ENCODE results near the gene LCN2.
"Not testable (repeated sequence)": the region's sequence is repeated elsewhere in the genome, so short reads cannot be mapped to it uniquely, and the experiment has no call there.

LCN2 gene

DNA sequence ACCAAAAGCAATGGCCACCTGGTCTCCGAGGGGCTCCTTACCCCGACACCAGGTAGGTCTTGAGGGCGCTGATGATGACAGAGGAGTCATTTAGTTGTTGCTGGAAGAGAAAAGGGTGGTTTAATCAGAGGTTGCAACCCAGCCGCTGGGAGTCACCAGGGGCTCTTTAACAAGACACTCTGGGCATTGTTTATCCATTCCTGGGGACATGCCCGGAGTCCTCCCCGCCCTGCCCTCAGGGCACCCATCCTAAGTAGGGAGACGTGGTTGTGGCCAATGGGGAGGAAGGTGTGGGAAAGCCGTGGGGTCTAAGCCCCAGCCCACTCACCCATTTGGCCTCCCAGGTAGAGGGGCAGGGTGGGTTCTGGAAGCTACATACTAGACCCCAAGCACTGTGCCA lies 24.8 kb upstream of the LCN2 start:
- intact Hi-C loops (cut with DNase I) = no loop called here
- DNase-seq = no peak

DNA sequence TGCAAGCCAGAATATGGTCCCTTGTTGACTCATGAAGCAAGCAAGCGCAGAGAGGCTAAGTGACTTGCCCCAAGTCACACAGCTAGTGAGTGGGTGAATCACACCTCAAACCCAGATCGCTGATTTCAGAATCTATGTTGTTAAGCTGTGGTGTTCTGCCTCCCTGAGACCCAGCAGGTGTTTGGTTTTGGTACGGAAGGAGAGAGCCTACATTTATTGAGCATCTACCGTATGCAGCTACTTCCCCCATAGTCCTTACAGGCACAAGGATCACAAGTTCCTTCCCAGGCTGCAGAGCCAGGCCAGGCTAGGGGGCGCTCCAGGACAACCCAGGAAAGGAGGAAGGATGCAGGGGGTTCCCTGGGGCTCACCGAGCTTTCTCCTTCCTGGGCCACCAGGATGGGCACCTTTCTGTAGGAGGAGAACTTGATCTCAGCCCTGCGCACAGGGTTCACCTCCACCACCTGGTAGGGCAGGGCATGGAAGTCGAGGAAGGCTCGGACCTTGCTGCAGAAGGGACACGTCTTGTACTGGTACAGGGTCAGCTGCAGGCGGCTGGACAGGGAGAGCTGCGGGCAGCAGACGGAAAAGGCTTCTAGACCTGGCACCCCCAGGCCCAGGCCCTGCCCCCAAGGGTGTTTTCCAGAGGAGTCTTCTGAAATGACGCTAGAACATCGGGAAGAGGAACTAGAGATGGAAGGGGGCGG lies 24.2 kb upstream of the LCN2 start:
- DNase-seq = peak; percentile 51 to 84 (median 72)
- intact Hi-C loops (cut with DNase I) = no loop called here

DNA sequence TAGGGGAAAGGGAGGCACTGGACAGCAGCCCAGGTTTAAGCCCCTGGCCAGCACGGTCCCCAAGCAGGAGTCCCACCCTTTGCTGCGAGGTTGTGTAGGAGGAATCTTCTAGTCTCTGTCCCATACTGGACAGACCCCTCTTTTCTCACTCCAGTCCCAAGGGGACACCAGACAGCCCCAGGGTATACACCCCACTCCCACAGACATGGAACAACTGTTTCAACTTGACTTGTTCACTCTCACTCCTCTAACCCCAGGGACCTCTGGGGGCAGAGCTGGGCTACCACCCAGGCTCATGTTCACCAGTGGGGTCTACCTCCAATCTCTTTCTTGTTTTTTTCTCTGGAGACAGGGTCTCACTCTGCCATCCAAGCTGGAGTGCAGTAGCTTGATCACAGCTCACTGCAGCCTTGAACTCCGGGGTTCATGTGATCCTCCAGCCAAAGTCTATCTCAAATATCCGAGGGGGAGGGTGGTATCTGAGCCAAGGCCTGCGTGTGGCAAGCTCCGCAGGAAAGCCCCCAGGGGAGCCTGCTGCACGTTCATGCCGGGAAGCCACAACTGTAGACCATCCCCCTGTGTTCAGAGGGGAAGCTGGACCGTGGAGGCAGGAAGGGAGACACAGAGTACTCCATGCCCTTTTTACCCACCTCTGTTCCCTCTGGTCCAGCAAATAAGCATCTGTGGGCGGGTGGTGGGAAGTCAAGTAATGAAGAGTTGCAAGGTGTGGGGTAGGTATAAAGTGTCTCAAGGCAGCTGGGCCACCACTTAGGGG lies 23.5 kb upstream of the LCN2 start:
- intact Hi-C loops (cut with DNase I) = no loop called here
- DNase-seq = no peak

DNA sequence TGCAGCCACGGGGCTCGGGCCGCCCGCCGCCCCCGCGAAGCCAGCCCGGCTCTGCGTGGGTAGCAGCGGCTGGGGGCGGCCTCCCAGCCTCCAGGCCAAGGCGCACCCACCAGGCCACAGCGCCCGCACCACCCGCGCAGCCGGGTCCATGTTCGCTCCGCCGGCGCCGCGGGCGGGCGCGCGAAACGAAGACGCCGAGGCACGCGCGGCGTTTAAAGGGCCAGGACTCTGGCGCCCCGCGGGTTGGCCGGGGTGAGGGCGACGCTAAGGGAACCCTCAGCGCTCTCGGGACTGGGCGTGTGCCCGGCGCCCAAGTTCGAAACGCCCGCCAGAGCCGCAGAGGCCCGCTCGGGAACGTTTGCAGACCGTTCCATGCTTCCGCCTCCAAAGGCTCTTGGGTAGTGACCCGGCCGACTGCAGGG lies 21.7 kb upstream of the LCN2 start, which contains the start of gene PTGES2:
PTGES2 (minus strand) TSS at position 162 of the 422 bp plus-strand sequence; CDS start at position 150, 12 bp downstream.
- peak; percentile 63 to 94 (median 88) for DNase-seq
- intact Hi-C loops (cut with DNase I) = no loop called here

DNA sequence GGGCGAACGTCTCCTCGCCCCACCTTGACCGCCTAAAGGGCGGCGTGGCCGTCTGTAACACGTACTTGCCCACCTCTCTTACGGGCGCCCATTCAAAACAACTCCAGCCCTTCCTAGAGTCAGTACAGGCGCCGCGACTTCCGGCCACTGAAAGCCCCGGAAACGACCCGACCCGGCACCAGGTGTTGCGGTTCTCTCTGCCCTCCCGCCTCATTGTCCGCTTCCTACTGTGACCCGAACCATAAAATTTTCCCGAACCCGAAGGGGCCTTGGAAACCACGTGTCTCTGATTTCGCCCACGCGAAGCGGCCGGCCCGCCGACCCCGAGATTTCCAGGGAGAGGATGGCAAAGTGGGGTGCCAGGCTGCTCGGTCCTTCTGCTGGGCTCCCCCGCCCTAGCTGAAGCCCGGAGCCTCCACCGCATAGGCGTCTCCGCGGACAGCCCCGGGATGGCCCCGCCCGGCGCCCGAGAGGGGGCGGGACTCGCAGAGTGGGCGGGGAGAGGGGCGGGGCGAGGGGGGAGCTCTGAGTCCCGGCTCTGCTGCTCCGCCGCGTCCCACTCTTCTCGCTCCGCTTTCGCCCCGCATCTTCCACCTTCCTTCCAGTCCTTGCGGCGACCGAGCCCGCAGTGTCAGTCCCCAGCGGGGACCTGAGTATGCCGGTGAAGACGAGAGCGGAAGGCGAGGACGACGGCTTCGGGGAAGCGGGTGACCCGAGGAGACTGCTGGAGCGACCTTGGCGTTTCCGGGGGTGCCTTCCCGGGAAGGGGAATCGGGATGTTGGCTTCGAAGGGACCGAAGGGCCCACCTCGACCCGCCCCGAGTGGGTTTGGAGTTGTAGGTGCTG lies 21.0 kb upstream of the LCN2 start:
- intact Hi-C loops (cut with DNase I) = no loop called here
- peak; percentile 67 to 94 (median 87) for DNase-seq

DNA sequence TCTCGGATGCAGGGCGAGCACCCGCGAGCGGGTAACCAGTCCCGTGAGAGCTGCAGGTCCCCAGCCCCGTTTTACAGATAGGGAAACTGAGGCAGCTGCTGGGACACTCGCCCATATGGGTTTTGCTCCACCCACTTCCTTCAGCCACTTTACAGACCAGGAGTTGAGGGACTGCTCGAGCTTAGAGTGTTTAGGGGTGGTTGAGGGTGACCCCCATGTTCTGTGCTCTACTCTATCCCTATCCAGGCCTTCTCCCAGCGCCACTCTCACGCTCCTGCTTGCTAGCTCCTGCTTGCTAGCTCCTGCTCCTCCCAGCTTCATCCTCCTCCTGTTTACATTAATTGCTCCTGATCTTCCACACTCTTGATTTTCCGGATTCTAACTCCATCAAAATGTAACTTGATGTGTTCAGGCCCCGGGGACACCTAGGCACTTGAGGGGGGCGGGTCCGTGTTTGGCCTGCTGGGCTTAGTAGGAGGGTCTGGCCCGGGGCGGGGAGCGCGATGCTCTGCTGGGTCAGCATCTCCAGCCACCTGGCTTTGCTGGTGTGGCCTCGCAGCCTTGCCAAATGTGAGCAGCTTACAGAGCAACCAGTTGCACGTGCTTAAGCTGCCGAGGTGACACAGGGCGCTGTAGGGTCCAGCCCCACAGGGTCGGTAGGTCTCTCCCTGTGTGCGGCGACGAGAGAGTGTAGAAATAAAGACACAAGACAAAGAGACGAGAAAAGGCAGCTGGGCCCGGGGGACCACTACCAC lies 20.2 kb upstream of the LCN2 start:
- peak in 3 of 42 donors; percentile 25 to 33 (median 30) for DNase-seq
- intact Hi-C loops (cut with DNase I) = no loop called here

DNA sequence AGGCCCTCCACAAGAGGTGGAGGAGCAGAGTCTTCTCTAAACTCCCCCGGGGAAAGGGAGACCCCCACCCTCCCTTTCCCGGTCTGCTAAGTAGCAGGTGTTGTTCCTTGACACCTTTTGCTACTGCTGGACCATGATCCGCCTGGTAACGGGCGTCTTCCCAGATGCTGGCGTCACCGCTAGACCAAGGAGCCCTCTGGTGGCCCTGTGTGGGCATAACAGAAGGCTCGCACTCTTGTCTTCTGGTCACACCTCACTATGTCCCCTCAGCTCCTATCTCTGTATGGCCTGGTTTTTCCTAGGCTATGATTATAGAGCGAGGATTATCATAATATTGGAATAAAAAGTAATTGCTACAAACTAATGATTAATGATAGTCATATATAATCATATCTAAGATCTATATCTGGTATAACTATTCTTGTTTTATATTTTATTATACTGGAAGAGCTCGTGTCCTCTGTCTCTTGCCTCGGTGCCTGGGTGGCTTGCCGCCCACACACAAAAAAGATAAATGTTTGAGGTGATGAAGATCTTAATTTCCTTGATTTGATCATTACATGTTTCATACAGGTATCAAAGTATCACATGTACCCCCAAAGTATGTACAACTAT lies 19.2 kb upstream of the LCN2 start:
- intact Hi-C loops (cut with DNase I) = not testable (repeated sequence)
- DNase-seq = peak in 41 of 42 donors; percentile 33 to 86 (median 64)

DNA sequence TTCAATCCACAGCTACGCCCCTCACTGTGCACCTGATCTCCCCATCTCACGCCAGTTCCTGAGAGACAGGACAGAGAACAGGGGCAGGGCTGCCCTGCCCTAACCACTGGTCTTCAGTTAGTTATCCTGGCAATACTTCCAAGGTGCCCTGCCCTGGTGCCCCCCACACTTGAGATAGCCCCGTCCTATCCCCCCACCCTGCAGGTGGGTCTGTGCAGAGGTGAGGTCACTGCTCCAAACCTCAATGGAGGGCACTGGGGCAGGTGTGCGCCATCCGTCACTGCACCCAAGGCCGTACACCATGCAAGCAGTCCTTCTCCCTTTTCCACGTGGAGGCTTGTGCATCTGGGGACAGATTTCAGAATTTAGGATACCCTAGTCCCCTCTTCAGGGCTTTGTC lies 18.6 kb upstream of the LCN2 start:
- DNase-seq; intact Hi-C loops (cut with DNase I): not testable (repeated sequence)

DNA sequence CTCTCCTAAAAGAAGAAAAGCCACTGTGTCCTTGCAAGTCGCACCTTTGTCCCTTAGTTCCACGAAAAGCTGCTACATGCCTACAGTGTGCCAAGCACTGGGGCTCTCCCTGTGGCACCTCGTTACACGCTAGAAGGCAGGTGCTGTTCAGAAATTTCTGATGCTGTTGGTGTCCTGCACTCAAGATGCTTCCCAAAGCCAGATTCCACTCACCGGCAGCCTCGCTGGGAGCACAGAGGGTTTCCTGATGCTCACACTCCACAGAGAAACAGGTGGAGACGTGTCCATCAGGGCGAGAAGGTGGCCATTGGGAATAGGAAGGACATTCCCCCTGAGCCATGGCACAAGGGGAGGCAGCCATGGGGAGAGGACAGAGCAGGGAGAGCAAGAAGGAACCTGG lies 17.9 kb upstream of the LCN2 start:
- intact Hi-C loops (cut with DNase I); DNase-seq: not testable (repeated sequence)

DNA sequence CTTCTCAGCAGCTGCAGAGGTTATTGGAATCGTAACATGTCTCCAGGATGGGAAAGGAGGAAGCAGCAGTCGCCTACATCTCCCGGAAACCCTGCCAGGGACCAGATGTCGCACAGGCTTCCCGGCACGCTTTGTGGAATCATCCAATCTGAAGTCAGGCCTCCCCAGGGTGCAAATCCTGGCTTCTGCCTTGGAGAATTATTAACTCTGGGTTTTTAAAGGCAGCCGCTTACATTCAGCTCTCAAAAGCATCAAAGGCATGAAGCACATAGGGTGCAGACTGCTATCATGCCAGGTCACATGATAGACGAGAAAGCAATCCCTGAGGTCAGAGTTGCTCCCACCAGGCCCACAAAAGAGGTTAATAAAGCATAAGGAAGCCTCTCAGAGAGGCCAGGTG lies 17.1 kb upstream of the LCN2 start:
- intact Hi-C loops (cut with DNase I); DNase-seq: not testable (repeated sequence)

DNA sequence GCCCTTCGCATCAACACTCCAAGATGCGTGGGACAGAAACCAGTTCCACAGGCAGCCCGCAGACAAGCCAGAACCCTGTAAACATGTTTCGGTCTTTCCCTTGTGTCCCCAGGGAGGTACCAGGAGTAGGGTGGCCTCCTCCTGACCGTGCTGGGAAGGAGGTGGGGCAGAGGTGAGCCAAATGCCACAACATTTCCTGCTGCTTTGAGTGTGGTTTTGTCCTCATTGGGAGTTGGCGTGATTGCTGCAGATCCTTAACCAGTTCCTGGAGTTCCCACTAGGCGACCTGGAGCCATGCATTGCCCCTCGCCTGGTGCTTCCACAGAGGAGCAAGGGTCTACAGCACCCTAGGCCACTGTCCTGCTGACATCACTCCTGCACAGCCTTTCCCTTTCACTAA lies 13.7 kb upstream of the LCN2 start:
- DNase-seq; intact Hi-C loops (cut with DNase I): not testable (repeated sequence)

DNA sequence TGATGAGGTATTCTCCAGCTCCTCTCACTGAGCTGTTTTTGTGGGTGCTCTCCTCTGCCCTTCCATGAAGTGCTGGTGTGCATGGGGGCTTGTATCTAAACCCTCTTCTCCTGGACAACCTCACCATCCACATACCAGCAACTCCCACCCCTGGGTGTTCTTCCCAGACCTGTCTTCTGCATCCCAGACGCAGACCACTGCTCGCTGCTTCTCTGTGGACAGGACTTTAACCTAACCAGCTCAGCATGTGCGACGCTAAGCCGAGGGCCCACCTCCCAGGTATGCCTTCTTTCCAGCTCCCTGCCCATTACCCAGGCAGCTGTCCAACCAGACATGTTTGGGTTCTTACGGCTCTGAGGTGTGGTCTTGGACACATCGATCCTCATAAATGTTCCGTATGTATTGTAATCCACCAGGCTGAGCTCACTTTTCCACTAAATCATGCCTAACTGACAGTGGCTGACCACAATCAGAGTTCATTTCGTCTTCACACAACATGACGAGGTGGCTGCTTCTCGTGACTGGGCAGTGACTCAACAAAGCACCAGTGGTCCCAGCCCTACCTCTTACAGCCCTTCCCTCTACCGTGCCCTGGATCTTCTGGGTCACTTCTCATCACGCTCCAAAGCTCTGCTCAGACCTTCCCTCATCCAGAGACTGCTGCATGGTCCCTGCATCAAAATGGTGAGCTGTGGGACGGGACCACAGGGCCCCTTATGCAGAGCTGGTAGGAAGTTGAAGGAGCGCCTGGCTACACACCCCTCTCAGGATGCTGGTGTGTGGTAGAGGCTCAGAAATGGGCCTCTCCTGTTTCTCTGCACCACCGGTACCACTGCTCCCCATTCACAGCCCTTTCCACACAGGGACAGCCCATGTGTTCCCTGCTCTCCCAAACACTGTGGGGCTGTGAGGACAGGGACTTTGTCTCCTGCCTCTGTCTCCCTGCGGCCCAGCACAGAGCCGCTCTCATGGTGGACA lies 12.1 kb upstream of the LCN2 start:
- no peak for DNase-seq
- intact Hi-C loops (cut with DNase I) = no loop called here

DNA sequence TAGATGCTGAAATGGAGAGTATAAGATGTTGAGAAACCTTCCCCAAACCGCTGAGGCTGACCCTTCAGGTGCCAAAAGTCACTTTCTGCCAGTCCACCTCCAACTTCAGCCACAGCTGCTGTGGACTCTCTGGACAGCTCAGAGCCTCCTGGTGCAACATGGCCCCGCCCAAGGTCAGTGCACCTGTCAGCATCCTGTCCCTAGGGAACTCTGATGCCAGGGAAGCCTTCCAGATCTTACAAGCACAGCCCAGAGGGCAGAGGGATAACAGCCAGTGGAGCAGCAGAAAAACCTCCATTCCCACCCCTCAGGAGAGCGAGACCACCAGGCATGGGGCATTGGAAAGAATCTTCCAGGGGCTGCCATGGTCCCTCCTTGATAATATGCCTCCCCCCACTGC lies 11.3 kb upstream of the LCN2 start:
- no peak for DNase-seq
- intact Hi-C loops (cut with DNase I) = no loop called here

DNA sequence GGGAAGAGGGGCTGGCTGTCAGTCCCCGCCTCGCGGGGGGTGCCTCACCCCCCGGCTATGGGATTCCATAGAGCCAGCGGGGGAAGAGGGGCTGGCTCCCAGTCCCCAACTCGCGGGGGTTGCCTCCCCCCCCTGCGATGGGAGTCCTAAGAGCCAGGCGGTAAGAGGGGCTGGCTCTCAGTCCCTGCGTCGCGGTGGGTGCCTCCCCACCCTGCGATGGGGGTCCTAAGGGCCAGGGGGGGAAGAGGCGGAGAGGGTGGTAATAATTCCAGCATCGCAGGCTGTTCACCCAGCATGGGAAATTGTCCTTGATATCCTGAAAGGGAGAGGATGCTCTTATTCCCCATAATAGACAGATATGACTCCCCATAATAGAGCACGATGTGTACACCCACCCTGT lies 9.6 kb upstream of the LCN2 start:
- intact Hi-C loops (cut with DNase I) = no loop called here
- DNase-seq = no peak

DNA sequence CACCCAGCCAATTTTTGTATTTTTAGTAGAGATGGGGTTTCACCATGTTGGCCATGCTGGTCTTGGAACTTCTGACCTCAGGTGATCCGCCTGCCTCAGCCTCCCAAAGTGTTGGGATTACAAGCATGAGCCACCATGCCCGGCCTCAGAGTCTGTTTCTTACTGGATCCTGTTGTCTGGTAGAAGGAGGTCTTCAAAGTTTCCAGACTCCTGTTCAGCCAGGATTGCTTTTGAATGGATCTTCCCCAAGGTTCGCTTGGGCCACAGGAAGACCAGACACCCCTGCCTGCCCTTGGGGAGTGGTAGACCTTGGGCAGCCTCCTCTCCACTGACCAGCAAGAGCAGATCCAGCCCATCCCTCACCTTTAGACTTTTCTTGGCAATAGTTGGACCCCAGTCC lies 7.6 kb upstream of the LCN2 start:
- DNase-seq = no peak
- intact Hi-C loops (cut with DNase I) = no loop called here

DNA sequence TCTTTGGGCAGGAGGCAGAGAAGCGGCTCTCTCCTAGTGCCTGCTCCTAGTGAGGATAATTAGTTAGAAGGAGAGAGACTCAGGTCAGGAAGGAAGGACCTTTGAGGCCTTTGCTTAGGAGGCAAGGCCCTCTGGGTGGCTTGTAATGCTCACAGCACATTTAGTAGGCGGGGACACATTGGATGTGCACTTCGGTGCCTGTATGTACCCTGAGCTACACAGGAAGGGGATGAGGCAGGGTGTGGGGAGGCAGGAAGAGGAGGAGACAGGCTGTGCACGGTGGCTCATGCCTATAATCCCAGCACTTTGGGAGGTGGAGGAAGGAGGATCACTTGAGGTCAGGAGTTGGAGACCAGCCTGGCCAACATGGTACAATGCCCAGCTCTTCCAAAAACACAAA lies 7.2 kb upstream of the LCN2 start:
- intact Hi-C loops (cut with DNase I) = no loop called here
- DNase-seq = no peak

DNA sequence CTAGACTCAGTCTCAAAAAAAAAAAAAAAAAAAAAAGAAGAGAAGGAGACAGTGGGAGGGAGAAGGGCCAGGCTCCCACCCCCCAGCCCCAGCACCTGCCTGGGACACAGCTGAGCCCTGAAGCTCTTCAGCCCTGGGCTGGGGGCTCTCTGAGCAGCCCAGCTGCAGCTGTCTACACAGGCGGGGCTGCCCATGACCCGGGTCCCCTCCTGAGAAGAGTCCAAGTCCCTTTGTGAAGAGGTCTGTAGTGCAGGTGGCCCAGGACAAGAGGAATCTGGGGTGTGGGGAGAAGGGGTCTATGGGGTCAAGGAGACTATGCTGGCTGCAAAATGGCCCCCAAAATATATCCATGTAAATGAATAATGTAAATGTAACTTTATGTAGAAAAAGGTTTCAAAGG lies 6.7 kb upstream of the LCN2 start:
- DNase-seq = no peak
- intact Hi-C loops (cut with DNase I) = no loop called here
